ENCODE data around the gene DSG4.

The DSG4 gene

DNA sequence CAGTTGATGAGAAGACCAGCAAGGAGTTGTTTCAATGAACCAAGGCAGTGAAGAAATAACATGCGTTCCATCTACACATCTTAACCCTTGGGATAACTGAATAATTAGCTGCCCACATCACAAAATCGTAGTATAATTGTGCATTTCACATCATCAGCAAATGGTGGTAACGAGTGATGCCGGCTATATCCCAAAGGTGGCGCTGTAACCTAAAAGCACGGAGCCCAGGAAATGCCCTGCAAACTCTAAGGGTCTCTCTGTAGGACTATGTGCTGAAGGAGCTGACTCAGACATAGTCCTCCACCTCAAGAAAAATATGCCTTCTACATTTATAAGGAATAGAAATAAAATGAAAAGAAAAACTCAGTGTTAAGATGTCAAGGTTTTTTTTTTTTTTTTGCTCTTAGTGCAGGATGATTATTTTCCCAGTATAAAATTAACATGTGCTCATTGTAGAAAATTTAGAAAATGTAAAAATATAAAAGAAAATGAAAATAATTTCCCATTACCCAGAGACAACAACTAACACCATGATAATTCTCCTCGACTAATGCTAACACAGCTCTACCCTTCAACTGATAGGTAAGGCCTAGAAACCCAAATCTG is 47.9 kb downstream of the DSG4 start:
- Histone ChIP-seq H3K9me3 (ENCODE audit: severe bottlenecking) (no peaks in the 10 kb centered on the region), H3K27me3 (ENCODE audit: insufficient read depth, low read depth, severe bottlenecking) (no peaks in the 10 kb centered on the region), H3K27ac (no peak overlapping the region), H3K4me3 (ENCODE audit: low read depth, low read length) (no peak overlapping the region), H3K36me3 (no peaks in the 10 kb centered on the region)
- TF ChIP-seq, protein P1, sequence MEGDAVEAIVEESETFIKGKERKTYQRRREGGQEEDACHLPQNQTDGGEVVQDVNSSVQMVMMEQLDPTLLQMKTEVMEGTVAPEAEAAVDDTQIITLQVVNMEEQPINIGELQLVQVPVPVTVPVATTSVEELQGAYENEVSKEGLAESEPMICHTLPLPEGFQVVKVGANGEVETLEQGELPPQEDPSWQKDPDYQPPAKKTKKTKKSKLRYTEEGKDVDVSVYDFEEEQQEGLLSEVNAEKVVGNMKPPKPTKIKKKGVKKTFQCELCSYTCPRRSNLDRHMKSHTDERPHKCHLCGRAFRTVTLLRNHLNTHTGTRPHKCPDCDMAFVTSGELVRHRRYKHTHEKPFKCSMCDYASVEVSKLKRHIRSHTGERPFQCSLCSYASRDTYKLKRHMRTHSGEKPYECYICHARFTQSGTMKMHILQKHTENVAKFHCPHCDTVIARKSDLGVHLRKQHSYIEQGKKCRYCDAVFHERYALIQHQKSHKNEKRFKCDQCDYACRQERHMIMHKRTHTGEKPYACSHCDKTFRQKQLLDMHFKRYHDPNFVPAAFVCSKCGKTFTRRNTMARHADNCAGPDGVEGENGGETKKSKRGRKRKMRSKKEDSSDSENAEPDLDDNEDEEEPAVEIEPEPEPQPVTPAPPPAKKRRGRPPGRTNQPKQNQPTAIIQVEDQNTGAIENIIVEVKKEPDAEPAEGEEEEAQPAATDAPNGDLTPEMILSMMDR (IDR thresholded peaks at IDR 0.05; ENCODE audit: low read depth, low read length): peak; percentile 83
- peak; percentile 53 for DNase-seq

DNA sequence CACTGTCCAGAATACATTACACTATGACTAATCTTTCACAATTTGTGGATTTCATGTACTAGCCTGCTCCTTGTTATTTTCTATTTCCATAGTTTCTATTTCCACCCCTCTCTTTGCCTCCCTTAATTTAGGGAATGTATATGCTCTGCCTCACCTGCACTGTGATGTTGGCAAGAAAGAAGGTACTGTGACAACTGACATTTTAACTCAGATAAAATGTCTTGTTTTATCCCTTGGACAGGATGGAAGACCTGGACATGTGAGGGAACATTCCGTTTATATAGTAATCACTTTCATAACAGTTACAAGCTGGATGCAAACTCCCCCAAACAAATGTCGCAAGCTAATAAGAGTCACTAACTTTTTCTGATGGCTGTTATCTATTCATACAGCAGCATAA is 49.4 kb downstream of the DSG4 start:
- Histone ChIP-seq H3K36me3 (no peaks in the 10 kb centered on the region), H3K27ac (no peak overlapping the region), H3K27me3 (ENCODE audit: insufficient read depth, low read depth, severe bottlenecking) (no peaks in the 10 kb centered on the region), H3K9me3 (ENCODE audit: severe bottlenecking) (no peaks in the 10 kb centered on the region), H3K4me3 (ENCODE audit: low read depth, low read length) (no peak overlapping the region)
- TF ChIP-seq, protein P1 (IDR thresholded peaks at IDR 0.05; ENCODE audit: low read depth, low read length): no peak
- DNase-seq: no peak

DNA sequence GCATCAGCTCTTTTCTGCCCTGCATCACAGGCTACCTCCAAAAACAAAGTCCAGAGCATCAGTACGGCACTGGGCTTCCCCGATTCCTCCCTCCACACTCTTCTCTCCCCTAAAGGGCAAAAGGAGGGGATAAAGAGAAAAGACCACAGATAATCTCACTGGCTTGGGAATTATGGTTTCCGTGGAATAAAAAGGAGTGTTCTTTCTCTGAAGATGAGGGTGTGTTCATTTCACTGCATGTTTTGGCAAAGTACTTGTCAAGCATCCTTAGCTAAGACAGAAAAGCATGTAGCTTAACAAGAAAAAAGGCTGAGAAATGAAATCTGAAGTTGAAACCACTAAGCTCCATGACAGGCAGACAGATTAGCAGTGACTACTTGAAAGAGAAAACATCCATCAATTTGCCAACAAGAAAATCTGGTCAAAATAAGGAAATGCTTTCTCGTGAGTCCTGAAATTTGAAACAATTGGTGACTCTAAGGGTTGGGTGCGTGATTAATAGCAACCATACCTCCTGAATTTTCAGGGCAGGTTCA is 50.4 kb downstream of the DSG4 start:
- H3K36me3 ChIP-seq: no peaks in the 10 kb centered on the region
- H3K9me3 ChIP-seq (ENCODE audit: severe bottlenecking): no peaks in the 10 kb centered on the region
- TF ChIP-seq, protein P1 (IDR thresholded peaks at IDR 0.05; ENCODE audit: low read depth, low read length): no peak
- H3K4me3 ChIP-seq (ENCODE audit: low read depth, low read length): no peak overlapping the region
- no peak for DNase-seq
- no peak overlapping the region for H3K27ac ChIP-seq
- H3K27me3 ChIP-seq (ENCODE audit: insufficient read depth, low read depth, severe bottlenecking): no peaks in the 10 kb centered on the region

DNA sequence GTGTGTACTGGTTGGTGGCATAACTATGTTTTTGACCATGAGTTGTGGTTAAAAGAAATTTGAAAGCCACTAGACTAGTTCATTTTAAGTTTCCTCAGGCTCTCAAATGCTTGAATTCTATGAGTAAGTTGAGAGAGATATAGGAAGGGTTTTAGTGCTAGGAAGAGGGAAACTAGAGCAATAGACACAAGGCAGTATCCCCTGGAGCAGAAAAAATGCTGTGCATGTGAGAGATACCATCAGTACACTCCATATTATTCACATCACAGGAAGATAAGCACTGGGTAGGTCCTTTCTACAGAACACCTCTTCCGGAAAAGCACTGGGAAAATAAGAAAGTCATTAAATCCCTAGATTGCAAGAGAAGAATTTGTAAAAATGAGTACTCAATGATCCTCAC is 51.6 kb downstream of the DSG4 start:
- H3K36me3 ChIP-seq: no peaks in the 10 kb centered on the region
- H3K9me3 ChIP-seq (ENCODE audit: severe bottlenecking): peaks cover 5% of the 10 kb centered on the region
- no peak for DNase-seq
- no peaks in the 10 kb centered on the region for H3K27me3 ChIP-seq (ENCODE audit: insufficient read depth, low read depth, severe bottlenecking)
- TF ChIP-seq, protein P1 (IDR thresholded peaks at IDR 0.05; ENCODE audit: low read depth, low read length): no peak
- H3K4me3 ChIP-seq (ENCODE audit: low read depth, low read length): no peak overlapping the region
- H3K27ac ChIP-seq: no peak overlapping the region

DNA sequence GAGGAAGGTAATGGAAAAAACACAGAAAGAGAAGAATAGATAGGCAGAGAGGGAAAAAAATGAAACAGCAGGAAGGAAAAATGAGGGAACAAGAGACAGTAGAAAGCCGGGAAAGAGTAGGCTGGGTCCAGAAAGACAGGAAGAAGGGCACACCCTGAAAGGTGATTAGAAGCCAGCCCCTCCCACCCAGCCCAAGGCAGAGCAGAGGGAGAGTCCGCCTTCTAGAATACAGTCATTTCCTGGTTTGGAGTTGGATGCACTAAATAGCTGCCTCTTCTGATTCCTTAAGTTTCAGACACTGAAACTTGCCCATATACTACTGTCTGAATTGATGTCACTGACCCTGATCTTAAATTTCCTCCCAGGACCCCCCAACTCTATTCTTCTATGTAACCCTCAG is 53.0 kb downstream of the DSG4 start:
- no peak for DNase-seq
- no peaks in the 10 kb centered on the region for H3K36me3 ChIP-seq
- TF ChIP-seq, protein P1 (IDR thresholded peaks at IDR 0.05; ENCODE audit: low read depth, low read length): no peak
- H3K27ac ChIP-seq: no peak overlapping the region
- H3K9me3 ChIP-seq (ENCODE audit: severe bottlenecking): peaks cover 5% of the 10 kb centered on the region
- no peak overlapping the region for H3K4me3 ChIP-seq (ENCODE audit: low read depth, low read length)
- H3K27me3 ChIP-seq (ENCODE audit: insufficient read depth, low read depth, severe bottlenecking): no peaks in the 10 kb centered on the region

DNA sequence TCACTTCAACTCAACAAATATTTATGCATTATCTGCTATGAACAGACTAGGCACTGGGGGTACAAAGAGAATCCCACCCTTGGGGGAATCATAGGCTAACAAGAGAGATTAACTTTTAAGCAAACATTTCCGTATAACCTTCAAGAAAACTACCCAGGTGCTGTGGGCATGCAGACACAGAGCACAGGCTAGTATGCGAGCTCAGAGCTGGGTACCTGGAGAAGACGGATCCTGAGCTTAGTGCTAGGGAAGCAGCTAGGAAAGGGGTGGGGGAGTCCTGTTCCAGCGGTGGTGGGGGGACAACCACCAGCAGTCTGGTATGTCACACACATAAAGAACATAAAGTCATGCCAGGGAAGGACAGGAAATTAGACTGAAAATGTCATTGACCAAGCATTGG is 53.5 kb downstream of the DSG4 start:
- TF ChIP-seq, protein P1 (IDR thresholded peaks at IDR 0.05; ENCODE audit: low read depth, low read length): no peak
- H3K4me3 ChIP-seq (ENCODE audit: low read depth, low read length): no peak overlapping the region
- no peak for DNase-seq
- no peaks in the 10 kb centered on the region for H3K27me3 ChIP-seq (ENCODE audit: insufficient read depth, low read depth, severe bottlenecking)
- peaks cover 5% of the 10 kb centered on the region for H3K9me3 ChIP-seq (ENCODE audit: severe bottlenecking)
- H3K27ac ChIP-seq: no peak overlapping the region
- no peaks in the 10 kb centered on the region for H3K36me3 ChIP-seq
